ENCODE measurements around the gene NBPF3. TPM values are rescaled to one million over a fixed set of nuclear protein-coding genes. Genes with fewer than 3 reads are reported as not detected.
A peak's percentile ranks its signal among the peaks of the same experiment; 100 is the strongest.
"Not testable (repeated sequence)": the region's sequence is repeated elsewhere in the genome, so short reads cannot be mapped to it uniquely, and the experiment has no call there.

Gene NBPF3, protein sequence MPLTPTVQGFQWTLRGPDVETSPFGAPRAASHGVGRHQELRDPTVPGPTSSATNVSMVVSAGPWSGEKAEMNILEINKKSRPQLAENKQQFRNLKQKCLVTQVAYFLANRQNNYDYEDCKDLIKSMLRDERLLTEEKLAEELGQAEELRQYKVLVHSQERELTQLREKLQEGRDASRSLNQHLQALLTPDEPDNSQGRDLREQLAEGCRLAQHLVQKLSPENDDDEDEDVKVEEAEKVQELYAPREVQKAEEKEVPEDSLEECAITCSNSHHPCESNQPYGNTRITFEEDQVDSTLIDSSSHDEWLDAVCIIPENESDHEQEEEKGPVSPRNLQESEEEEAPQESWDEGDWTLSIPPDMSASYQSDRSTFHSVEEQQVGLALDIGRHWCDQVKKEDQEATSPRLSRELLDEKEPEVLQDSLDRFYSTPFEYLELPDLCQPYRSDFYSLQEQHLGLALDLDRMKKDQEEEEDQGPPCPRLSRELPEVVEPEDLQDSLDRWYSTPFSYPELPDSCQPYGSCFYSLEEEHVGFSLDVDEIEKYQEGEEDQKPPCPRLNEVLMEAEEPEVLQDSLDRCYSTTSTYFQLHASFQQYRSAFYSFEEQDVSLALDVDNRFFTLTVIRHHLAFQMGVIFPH
- 4.6 and 23.6 TPM in 2 replicates for total RNA-seq

DNA sequence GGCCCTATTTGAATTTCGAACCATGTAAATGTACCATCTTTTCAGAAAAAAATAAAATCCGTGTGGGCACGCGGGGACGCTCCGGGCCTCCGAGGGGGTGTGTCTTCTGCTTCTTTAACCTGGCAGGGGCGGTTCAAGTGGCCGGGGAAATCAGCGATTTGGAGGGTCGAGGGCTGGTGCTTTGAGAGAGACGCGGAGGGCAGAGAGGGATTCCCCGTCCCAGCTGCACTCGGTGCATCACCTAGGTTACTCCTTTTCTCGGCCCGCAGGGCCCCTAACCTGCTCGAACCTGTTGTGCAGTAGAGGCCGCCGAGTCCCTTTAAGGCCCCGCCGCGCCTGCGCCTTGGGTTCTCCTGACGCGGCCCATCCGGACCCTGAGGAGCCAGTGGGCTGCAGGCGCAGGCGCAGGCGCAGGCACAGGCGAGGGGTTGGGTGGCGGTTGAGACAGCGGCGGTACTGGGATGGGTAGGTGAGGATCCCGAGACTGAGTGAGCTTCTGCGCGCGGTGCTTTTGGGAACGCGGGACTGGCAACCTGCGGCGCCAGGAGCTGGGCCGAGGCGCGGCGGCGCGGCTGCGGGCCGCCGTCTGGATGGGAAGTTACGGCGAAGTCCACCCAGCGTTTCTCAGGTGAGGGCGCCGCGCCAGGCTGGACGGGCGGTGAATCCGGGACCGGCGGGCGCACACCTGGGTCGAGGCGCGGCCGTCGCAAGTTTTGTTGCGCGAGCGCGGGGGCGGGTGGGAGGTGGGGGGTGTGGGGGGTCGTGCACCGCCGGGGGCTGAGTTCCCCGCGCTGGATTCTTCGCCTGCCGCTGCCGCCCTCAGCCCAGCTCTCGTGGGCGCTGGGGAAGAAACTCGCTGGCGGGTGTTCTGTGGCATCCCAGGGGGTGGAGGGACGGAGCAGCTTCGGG is at the start of gene NBPF3:
Gene NBPF3 (plus strand): TSS at position 417 of the 909 bp plus-strand sequence. CDS start 4,950 bp downstream, outside the sequence.
- TF ChIP-seq CTCF (conservative IDR thresholded peaks at IDR 0.05; ENCODE audit: low read depth, low read length): no peak

GRCh38 chr1:21391497-21391896 is 48.4 kb upstream of the NBPF3 start:
- TF ChIP-seq CTCF (conservative IDR thresholded peaks at IDR 0.05; ENCODE audit: low read depth, low read length): no peak
- DNase-seq (ENCODE audit: low read depth): no peak
- no peak overlapping the region for H3K4me3 ChIP-seq (ENCODE audit: low read depth, low read length)

More for the DNA sequence above, at the start of gene NBPF3:
- no peak for DNase-seq (ENCODE audit: low read depth)
- peak within 1 kb of the TSS; percentile 84 for H3K4me3 ChIP-seq (ENCODE audit: low read depth, low read length)

DNA sequence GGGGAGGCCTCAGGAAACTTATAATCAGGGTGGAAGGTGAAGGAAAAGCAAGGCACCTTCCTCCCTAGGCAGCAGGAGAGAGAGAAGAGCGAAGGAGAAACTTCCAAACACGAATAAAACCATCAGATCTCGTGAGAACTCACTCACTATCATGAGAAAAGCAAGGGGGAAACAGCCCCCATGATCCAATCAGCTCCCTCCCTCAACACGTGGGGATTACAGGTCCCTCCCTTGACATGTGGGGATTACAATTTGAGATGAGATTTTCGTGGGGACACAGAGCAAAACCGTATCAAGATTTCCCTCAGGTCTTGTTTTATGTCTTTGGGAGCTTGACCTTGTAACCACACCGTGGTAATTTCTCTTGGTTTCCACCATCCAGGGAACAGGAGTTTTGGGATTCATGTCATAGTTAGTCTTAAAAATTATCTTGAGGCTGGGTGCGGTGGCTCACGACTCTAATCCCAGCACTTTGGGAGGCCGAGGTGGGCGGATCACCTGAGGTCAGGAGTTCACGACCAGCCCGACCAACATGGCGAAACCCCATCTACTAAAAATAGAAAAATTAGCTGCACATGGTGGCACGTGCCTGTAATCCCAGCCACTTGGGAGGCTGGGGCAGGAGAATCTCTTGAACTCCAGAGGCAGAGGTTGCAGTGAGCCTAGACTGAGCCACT is 47.2 kb upstream of the NBPF3 start:
- TF ChIP-seq CTCF (conservative IDR thresholded peaks at IDR 0.05; ENCODE audit: low read depth, low read length): no peak
- DNase-seq (ENCODE audit: low read depth): no peak
- no peak overlapping the region for H3K4me3 ChIP-seq (ENCODE audit: low read depth, low read length)

DNA sequence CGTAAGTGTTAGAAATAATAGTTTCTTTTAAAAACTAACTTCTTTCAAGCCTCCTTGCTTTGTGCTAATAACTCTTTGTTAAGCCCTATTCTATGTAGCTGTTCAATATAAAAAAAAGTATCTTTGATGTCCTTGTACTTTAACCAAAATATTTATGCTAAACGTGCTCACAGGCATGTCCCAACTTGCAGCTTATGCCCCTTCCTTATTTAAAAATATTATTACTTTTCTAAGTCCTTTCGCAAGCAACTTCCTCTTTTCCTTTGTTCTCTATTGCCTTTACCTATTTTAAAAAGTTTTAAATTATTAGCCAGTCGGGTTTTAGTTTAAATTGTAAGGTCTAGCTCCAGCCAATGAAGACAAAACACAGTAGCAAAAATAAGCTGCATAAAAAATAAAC is 43.4 kb upstream of the NBPF3 start:
- no peak overlapping the region for H3K4me3 ChIP-seq (ENCODE audit: low read depth, low read length)
- DNase-seq (ENCODE audit: low read depth): no peak
- no peak for TF ChIP-seq CTCF (conservative IDR thresholded peaks at IDR 0.05; ENCODE audit: low read depth, low read length)

DNA sequence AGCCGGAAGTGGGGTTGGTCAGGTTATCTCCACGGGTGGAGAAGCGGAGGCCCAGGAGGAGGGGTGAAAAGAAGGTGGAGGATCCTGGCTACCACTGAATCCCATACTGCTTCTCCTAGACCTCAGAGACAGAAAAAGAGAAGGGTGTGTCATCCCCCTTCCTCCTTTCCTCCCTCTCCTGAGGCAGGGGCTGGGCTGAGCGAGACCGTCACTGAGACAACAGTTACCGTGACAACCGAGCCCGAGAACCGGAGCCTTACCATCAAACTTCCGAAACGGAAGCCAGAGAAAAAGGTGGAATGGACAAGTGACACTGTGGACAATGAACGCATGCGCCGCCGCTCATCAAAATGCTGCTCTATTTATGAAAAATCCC is 42.1 kb upstream of the NBPF3 start:
- no peak for DNase-seq (ENCODE audit: low read depth)
- TF ChIP-seq CTCF (conservative IDR thresholded peaks at IDR 0.05; ENCODE audit: low read depth, low read length): no peak

GRCh38 chr1:21401726-21402346 is 38.1 kb upstream of the NBPF3 start:
- DNase-seq (ENCODE audit: low read depth); H3K4me3 ChIP-seq (ENCODE audit: low read depth, low read length): not testable (repeated sequence)

More for the DNA sequence above, 42.1 kb upstream of the NBPF3 start:
- no peak overlapping the region for H3K4me3 ChIP-seq (ENCODE audit: low read depth, low read length)

Data from epithelial cell of proximal tubule (primary cell).